H1 (cell line): Measurements from ENCODE around the gene ANKMY2. TPM values are rescaled to one million over a fixed set of nuclear protein-coding genes. Genes with fewer than 3 reads are reported as not detected.

Experiments used
- ASH2L ChIP-seq: fragments of 200-600, 300-600 bp; sonication (generic); IDR thresholded peaks from one replicate; pipeline ENCODE4 v1.7.1; 2017; ENCODE audit warnings: low read length
- CEBPB ChIP-seq: IDR thresholded peaks from 2 replicates; pipeline ENCODE4 v1.6.1; 2012; ENCODE audit warnings: low read depth, low read length
- CHD1 ChIP-seq: IDR thresholded peaks from 2 replicates; pipeline ENCODE4 v1.6.1; 2012; ENCODE audit warnings: low read depth, low read length, improper control_type of control experiment
- CTBP2 ChIP-seq: IDR thresholded peaks from 2 replicates; pipeline ENCODE4 v1.7.0; 2011; ENCODE audit warnings: borderline replicate concordance, mild to moderate bottlenecking, moderate library complexity, mixed read lengths, low read length; ENCODE audit not compliant: insufficient read depth, insufficient read length
- EGR1 ChIP-seq: IDR thresholded peaks from 2 replicates; pipeline ENCODE4 v1.6.1; 2011; ENCODE audit warnings: low read depth, low read length, borderline replicate concordance
- HDAC6 ChIP-seq: IDR thresholded peaks from one replicate; pipeline ENCODE4 v1.7.1; 2012; ENCODE audit warnings: low read depth, mild to moderate bottlenecking, inconsistent platforms, low read length, moderate library complexity
- KDM5A ChIP-seq: fragments of 200-600 bp; IDR thresholded peaks from 2 replicates; pipeline ENCODE4 v1.7.1; 2012; ENCODE audit warnings: mild to moderate bottlenecking, low read length, inconsistent platforms, mixed read lengths
- RAD21 ChIP-seq, 2 experiments: IDR thresholded peaks in 1 of 2; conservative IDR thresholded peaks in 1 of 2; 2 replicates each; pipeline ENCODE4 v1.6.1; 2011; ENCODE audit warnings: low read depth in 2 of 2, low read length in 2 of 2, improper control_type of control experiment in 1 of 2, inconsistent platforms in 1 of 2, mild to moderate bottlenecking in 1 of 2, moderate library complexity in 1 of 2
- RXRA ChIP-seq: IDR thresholded peaks from 2 replicates; pipeline ENCODE4 v1.6.1; 2011; ENCODE audit warnings: low read depth, mild to moderate bottlenecking, low read length, moderate library complexity; ENCODE audit not compliant: insufficient read depth
- SUZ12 ChIP-seq: fragments of 200-600 bp; sonication (generic); IDR thresholded peaks from 2 replicates; pipeline ENCODE4 v1.6.1; 2012; ENCODE audit warnings: mild to moderate bottlenecking, inconsistent platforms, low read length, moderate library complexity, mixed read lengths
- ZNF274 ChIP-seq: IDR thresholded peaks from 2 replicates; pipeline ENCODE4 v1.7.0; 2012; ENCODE audit warnings: low read length, borderline replicate concordance; ENCODE audit errors: extremely low read depth
- polyA plus RNA-seq, 7 experiments: library from polyadenylated mRNA; depleted of rRNA in 3 of 7; stranded (reverse) in 5 of 7; unstranded in 2 of 7; fragments of >200 nt in 5 of 7; fragments of 200-250 nt in 2 of 7; gene quantifications; 1 replicate in 5 of 7; 2 replicates in 1 of 7; 4 replicates in 1 of 7; pipeline versions ENCODE4 v1.2.1 to v1.2.3, GENCODE V29; 2011 to 2013; ENCODE audit warnings: missing spikeins in 2 of 7, mixed read lengths in 2 of 7
- total RNA-seq: library from RNA; stranded (reverse); fragmentation: NEBNext Ultra II Directional; extraction: Animal tissue kit (Norgen Biotek cat#: 25700); gene quantifications from 2 replicates; pipeline ENCODE4 v1.2.1, GENCODE V29; 2021
- TF ChIP-seq, protein P1 (sequence below): fragments of 300-600 bp; sonication (generic); IDR thresholded peaks from 2 replicates; pipeline ENCODE4 v1.7.1; 2012; ENCODE audit warnings: low read length, moderate library complexity, mild to moderate bottlenecking, inconsistent platforms; ENCODE audit not compliant: insufficient replicate concordance

The ANKMY2 gene
- total and polyA plus RNA-seq, 2 of the 8 experiments (the other 6 are each of a cell fraction or from before 2014, with no cell fraction given): 5.2 to 9.3 TPM

GRCh38 chr7:16564023-16564380, 81.6 kb downstream of the ANKMY2 start (continued):
- TF ChIP-seq, protein P1, sequence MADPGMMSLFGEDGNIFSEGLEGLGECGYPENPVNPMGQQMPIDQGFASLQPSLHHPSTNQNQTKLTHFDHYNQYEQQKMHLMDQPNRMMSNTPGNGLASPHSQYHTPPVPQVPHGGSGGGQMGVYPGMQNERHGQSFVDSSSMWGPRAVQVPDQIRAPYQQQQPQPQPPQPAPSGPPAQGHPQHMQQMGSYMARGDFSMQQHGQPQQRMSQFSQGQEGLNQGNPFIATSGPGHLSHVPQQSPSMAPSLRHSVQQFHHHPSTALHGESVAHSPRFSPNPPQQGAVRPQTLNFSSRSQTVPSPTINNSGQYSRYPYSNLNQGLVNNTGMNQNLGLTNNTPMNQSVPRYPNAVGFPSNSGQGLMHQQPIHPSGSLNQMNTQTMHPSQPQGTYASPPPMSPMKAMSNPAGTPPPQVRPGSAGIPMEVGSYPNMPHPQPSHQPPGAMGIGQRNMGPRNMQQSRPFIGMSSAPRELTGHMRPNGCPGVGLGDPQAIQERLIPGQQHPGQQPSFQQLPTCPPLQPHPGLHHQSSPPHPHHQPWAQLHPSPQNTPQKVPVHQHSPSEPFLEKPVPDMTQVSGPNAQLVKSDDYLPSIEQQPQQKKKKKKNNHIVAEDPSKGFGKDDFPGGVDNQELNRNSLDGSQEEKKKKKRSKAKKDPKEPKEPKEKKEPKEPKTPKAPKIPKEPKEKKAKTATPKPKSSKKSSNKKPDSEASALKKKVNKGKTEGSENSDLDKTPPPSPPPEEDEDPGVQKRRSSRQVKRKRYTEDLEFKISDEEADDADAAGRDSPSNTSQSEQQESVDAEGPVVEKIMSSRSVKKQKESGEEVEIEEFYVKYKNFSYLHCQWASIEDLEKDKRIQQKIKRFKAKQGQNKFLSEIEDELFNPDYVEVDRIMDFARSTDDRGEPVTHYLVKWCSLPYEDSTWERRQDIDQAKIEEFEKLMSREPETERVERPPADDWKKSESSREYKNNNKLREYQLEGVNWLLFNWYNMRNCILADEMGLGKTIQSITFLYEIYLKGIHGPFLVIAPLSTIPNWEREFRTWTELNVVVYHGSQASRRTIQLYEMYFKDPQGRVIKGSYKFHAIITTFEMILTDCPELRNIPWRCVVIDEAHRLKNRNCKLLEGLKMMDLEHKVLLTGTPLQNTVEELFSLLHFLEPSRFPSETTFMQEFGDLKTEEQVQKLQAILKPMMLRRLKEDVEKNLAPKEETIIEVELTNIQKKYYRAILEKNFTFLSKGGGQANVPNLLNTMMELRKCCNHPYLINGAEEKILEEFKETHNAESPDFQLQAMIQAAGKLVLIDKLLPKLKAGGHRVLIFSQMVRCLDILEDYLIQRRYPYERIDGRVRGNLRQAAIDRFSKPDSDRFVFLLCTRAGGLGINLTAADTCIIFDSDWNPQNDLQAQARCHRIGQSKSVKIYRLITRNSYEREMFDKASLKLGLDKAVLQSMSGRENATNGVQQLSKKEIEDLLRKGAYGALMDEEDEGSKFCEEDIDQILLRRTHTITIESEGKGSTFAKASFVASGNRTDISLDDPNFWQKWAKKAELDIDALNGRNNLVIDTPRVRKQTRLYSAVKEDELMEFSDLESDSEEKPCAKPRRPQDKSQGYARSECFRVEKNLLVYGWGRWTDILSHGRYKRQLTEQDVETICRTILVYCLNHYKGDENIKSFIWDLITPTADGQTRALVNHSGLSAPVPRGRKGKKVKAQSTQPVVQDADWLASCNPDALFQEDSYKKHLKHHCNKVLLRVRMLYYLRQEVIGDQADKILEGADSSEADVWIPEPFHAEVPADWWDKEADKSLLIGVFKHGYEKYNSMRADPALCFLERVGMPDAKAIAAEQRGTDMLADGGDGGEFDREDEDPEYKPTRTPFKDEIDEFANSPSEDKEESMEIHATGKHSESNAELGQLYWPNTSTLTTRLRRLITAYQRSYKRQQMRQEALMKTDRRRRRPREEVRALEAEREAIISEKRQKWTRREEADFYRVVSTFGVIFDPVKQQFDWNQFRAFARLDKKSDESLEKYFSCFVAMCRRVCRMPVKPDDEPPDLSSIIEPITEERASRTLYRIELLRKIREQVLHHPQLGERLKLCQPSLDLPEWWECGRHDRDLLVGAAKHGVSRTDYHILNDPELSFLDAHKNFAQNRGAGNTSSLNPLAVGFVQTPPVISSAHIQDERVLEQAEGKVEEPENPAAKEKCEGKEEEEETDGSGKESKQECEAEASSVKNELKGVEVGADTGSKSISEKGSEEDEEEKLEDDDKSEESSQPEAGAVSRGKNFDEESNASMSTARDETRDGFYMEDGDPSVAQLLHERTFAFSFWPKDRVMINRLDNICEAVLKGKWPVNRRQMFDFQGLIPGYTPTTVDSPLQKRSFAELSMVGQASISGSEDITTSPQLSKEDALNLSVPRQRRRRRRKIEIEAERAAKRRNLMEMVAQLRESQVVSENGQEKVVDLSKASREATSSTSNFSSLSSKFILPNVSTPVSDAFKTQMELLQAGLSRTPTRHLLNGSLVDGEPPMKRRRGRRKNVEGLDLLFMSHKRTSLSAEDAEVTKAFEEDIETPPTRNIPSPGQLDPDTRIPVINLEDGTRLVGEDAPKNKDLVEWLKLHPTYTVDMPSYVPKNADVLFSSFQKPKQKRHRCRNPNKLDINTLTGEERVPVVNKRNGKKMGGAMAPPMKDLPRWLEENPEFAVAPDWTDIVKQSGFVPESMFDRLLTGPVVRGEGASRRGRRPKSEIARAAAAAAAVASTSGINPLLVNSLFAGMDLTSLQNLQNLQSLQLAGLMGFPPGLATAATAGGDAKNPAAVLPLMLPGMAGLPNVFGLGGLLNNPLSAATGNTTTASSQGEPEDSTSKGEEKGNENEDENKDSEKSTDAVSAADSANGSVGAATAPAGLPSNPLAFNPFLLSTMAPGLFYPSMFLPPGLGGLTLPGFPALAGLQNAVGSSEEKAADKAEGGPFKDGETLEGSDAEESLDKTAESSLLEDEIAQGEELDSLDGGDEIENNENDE: no peak
- TF ChIP-seq ZNF274: no peak
- TF ChIP-seq CHD1: no peak
- TF ChIP-seq CTBP2: no peak
- no peak for TF ChIP-seq EGR1
- no peak for TF ChIP-seq KDM5A
- no peak for TF ChIP-seq ASH2L
- no peak for TF ChIP-seq HDAC6
- no peak for TF ChIP-seq RXRA
- TF ChIP-seq CEBPB: no peak
- no peak for TF ChIP-seq RAD21 (IDR thresholded peaks at IDR 0.05 in 1 of 2, conservative IDR thresholded peaks at IDR 0.05 in 1 of 2; ENCODE audit: low read depth in 2 of 2, low read length in 2 of 2)
- TF ChIP-seq SUZ12: no peak
